GOT3 (cell line): ENCODE measurements around the gene CSF2RB.

ENCODE experiments used
- DNase-seq: peaks from one replicate; lab custom pipeline; 2025; ENCODE audit warnings: mixed read lengths; lab: John Stamatoyannopoulos, UW

The CSF2RB gene

DNA sequence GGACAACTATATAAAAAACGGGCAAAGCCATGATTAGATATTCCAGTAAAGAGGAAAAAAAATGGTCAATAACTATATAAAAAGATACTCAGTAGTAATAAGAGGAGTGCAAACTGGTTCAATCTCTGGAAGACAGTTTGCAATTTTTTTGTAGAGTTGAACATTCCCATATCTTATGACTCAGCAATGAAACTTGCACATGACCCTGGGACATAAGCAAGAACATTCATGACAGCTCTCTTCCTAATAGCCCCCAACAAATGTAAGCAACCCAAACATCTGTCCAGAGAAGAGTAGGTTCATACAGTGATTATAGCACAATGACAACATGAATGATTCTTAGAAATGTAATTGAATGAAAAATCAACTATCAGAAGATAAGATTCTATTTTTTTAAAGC, 21.8 kb upstream of the CSF2RB start:
- DNase-seq, result no peak

DNA sequence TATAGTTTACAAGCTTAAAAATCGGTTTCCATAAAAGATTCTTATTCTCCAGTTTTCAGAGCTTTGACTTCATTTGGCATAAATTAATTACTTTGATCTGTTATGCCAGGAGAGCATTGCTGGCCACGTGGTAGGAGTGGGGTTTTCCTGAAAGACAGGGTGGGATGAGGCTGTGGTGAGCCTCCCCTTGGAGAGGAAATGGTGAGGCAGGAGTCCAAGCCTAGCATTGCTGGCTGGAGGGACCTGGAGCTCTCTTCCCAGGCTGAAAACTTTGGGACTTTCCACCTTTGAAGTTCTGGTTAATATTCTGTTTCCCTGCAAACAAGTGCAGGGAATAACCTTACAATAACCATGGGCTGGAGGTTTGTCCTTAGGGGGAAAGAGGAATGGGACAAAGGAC, 21.1 kb upstream of the CSF2RB start:
- DNase-seq, result no peak

DNA sequence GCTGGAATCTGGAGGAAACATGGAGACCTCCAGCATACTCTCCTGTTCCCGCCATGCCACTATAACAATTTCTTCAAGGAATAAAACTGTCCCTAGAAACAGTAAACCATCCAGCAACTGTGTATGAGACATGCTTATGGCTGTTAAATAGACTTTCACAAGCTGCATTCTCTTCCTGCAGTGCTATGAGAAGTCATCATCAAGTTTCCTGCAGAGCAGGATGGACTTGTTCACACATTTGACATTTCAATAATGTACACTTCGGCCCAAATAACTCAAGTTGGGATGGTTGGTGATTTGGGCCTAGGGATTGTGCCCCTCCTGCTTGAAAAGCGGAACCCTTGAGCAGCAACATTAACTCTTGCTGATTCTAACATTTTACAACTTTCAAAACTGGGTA, 20.2 kb upstream of the CSF2RB start:
- no peak for DNase-seq

DNA sequence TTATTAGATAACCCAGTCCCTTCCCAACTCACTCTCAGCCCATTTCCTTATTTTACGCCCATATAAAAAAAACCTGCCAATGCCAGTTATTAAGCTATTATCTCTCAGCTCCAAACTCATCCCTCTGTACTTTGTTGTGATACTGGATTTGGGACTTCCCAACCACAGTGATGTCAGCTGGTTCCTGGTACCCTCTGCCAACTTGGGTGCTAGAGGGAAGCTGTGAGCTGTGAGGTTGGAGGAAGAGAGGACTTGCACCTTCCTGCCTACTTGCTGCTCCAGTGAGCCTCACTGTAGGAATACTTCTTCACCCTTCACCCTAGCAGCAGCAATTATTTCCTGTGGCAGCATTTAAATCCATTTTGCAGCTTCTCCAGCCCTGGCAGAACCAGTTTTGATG, 19.2 kb upstream of the CSF2RB start:
- DNase-seq, result no peak

DNA sequence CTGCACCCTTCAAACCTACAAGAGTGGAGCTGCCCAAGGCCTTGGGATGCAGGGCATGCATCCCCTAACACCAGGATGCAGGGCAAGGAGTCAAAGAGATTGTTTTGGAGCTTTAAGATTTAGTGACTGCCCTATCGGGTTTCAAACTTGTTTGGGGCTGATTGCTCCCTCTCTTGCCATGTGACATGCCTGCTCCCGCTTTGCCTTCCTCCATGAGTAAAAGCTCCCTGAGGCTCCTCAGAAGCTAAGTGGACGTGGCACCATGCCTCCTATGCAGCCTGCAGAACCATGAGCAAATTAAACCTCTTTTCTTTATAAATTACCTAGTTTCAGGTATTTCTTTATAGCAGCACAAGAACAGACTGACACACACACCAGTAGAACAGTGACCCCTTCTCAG, 15.8 kb upstream of the CSF2RB start:
- no peak for DNase-seq

DNA sequence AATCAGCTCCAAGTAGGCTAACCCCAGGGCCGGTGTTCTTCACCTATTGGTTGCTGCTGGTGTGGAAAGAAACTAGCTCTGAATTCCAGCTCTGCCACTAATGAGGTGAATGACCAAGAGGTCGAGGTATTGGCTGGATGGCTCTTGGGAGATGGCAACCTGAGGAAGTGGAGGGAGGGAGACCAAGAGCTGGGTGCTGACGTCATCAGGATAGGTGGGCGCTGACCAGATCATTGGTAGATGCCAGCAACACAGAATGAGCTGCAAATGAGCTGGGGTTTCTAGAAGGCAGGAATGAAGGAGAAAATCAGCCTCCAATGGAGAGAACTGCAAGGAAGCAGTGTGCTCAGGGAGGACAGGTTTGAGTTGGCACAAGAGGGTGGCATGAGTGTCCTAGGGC, 14.7 kb upstream of the CSF2RB start:
- DNase-seq, result no peak

DNA sequence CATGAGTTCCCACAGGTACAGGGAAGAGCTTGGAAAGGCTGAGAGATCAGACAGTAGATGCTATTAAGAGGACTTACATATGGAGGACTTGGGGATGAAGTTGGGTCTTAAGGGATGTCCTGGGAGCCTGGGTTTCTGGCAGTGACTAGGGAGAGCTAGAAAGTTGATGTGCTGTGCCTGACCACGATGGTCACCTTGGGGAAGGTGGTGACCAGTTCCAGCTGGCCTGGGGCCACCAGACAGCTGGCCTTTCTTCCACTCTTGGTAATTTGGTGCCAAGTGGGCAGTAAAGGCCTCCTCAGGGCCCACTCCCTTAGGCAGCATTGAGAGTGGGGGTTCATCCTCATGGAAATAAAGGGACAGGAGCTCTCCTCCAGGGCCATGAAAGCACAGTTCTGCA, 13.9 kb upstream of the CSF2RB start:
- no peak for DNase-seq

DNA sequence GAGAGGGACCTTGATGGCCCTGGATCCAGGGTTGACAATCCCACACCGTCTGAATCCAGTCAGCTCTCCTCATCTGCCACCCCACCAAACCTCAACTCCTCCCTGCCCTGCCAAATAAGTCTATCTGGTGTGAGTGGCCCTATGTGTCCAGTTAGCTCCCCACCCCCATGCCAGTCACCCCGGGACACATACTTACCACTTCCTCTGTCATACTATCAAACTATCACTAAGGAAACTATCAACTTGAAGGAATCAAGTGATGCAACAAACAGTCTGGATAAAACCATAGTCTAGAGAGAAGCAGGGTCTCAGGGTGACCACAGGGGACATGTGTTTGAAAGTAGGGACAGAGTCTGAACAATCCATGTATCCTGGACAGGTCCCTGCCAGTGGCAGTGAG, 13.2 kb upstream of the CSF2RB start:
- DNase-seq, result no peak

DNA sequence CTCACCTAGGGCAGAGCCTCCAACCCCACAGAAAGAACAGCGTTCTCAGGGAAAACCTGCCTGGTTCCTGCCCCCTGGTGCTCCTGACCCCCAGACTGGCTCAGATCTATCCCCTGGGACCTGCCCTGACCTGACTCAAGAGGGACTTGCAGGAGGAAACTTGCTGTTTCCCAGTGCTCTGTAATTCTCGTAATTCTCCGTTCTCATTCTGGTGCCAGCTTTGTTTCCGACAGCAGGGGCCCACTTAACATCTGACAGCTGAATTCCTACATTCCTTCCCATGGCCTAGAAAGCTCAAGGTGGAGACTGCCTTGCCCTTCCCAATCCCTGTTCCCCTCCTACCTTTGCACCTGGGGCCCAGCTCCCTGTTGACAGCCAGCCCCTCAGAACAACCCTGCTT, 12.5 kb upstream of the CSF2RB start:
- no peak for DNase-seq

DNA sequence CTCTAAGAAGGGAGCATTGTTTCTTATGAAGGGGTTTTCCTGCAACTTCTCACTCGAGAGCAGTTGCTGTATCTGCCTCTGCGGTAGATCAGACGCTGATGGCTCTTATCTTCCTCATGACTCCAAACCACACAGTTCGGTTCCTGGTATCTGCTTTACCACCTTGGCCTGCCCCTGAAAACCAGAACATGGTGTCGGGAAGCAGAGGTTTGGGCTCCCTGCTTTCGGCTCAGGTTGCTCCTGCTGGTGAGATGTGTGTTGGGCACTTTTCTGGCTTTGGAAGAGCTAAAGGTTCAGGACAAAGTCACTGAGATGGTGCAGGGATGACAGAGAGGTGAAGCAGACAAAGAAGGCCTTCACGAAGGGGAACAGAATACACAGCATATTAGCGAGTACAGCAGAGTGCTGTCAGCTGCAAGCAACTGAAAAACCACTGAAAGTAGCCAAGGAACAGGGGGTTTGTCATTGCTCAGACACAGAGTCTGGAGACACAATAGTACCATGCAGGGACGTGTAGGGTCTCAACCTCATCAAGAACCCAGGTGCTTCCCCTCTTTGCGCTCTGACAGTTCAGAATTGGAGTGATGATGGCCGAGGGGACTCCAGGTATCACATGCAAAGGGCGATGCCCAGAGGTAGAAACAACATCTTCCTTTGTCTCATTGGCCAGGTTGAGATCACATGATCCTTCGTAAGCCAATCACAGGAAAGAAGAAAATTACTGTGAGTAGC, 11.9 kb upstream of the CSF2RB start:
- no peak for DNase-seq

DNA sequence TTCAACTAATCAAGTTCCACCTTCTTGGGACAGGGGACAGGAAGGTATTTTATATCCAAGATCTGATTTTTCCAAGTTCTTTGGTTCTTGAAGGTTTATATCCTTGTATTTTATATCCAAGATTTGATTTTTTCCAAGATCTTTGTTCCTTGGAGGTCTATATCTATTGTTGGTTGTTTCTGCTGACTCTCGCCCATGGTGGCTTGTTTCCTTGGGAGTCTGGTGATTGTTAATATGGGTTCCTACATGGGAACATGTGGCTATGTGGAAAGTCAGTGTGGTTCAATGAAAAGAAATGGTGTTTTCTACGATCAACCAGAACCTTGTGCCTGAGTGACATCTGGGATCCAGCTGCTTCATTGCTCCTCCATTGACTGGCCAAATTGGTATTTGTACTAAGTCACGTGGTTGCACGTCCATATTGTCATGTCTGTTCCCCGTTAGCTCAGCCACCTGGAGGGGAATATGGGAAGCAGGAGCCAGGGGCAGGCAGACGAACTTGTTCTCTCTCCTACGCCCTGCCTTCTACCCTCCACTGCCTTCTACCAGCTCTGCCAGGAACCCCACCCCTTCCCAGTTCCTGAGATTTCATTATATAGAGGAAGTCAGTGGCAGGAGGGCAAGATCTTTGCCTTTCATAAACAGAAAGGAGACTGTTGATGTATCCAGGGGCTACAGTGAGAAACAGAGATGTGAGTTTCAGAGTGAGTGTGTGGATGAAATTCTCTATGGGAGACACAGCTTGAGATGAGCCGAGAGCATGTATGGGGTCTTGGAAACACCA, 11.1 kb upstream of the CSF2RB start:
- no peak for DNase-seq

DNA sequence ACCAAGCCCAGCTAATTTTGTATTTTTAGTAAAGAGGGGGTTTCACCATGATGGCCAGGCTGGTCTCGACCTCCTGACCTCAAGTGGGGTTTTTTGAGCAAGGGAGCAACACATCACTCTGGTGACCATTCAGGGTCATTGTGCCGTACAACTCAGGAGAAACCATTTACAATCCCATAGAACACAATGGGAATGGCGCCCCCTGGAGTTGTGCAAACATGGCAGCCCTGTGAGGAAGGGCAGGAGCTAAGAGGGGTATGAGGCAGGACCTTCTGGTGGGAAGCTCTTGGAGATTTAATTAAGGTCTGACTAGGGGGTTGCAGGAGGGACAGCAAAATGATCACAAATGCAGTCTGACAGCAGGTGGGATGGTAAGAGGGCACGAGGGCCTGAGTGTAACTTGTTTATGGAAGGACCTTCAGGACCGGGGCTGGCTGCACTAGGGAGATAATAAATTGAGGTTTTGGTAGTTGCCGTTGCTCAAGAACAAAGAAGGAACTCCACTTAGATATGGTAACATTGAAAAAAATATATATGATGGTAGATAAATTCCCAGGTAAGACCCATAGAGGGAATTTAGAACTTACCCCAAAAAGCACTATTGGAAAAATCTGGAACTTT, 9.1 kb upstream of the CSF2RB start:
- DNase-seq, result no peak

DNA sequence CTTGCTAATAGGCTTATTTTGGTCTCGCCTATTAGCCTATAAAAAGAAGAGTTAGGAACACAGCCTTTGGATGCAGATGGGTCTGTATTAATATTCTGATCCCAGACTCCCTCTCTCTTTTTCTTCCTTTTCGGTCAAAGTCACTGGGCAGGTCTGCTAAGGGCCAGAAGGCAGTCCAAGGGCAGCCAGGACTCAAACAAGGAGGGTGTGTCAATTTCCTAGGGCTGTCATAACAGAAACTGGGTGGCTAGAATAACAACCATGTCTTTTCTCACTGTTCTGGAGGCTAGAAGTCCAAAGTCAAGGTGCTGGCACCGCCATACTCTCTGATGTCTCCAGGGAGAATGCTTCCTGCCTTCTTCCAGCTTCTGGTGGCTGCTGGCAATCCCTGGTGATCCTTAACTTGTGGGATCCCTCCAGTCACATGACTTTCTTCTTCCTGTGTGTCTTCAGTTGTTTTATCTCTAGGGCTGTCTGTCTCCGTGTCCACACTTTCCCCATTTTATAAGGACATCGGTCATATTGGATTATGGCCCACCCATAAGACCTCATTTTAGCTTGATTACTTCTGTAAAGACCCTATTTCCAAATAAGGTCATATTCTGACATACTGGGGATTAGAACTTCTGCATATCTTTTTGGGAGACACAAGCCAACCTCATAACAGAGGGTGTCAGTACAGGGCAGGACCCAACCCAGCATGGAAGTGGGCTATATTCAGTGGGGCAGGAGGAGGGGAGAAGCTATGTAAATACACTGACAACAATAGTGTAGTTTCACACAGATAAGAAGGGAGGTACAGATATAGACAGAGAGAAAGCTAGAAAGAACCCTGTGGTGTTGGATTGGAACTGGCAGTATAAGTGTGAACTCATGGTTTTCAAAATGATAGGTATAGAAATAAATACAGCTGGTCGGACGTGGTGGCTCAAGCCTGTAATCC, 5.9 kb upstream of the CSF2RB start:
- no peak for DNase-seq

DNA sequence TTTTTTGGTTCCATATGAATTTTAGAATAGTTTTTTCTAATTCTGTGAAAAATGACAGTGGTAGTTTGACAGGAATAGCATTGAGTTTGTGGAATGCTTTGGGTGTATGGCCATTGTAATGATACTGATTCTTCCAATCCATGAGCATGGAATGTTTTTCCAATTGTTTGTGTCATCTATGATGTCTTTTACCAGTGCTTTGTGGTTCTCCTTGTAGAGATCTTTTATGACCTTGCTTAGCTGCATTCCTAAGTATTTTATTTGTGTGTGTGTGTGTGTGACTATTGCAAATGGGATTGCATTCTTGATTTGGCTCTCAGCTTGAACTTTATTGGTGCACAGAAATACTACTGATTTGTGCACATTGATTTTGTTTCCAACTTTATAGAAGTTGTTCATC, 3.0 kb upstream of the CSF2RB start:
- DNase-seq, result no peak

DNA sequence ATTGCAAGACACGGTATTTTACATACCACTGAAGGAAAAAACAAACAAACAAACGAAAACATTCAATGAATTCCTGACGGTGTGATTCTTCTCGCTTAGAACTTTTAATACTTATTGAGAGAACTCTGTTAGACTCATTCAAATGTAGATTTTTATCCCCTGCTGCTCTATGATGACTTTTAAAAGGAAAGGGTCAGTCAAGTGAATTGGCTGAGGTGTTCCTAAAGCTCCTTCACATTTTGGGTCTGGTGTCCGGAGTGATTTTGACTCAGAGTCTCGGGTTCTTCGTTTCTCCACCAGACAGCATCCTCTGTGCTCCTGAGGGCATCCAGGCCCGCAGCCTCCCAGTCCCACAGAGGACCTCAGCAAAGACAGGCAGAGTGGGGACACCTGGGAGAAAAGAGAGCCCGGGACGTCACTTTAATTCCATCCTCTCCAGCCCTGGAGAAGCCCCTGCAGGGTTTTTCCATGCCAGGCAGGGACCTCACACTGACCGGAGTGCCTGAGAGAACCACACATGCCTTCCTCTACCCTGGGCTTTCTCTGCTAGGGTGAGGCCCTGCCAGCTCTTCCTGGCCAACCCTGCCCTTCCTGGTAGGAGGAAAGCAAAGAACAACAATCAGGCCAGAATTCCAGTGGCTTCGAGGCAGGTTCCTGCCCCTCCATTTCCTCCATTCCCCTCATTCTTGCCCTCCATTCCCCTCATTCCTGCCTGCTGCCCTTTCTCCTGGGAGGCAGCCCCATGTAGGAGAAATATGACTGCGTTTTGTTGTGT, 1.4 kb upstream of the CSF2RB start:
- no peak for DNase-seq

DNA sequence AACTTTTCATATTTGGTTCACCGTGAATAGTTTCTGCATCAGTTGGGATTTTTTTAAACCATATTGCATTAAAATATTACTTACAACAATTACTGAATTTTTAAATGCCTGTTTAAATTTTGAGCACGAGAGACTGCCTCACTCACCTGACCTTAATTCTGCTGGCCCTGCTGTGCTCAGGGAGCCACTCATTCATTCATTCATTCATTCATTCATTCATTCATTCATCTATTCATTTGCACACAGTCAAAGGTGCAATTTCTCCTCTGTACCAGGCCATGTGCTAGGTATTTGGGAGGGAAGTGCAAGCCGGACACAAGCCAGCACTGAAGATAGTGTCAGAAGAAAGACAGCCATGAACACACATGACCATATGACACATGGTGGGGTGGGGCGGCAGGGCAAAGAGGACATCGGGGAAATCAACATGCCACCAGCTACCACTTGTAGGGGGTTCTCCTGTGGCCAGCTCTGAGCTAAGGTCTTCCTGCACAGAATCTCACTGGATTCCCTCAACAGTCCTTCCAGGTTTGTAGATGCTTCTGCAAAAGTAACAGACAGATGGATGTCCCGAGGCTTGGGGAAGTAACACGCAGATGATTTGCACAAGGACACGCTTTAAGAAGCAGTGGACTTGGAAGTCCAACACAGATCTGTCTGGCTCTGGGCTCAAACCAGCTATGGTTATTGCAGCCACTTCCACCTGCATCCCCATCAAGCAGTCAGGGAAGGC, 568 bp upstream of the CSF2RB start:
- DNase-seq, result no peak

DNA sequence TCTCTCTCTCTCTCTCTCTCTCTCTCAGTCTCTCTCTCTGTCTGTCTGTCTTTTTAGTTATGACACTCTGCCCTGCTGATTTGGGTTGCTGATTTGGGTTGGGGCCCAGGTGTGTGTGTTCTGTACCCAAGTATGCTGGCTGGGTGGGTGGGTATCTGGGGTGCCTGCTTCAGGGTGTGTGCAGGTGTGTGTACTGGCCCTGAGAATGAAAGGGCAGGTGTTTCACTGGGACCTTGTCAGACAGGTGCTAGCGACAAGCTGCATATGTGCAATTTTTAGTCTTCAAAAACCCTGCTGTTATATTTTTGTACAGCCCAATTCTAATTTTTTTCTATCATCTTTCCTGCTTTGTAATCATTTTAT, 943 bp downstream of the CSF2RB start:
- DNase-seq, result no peak

DNA sequence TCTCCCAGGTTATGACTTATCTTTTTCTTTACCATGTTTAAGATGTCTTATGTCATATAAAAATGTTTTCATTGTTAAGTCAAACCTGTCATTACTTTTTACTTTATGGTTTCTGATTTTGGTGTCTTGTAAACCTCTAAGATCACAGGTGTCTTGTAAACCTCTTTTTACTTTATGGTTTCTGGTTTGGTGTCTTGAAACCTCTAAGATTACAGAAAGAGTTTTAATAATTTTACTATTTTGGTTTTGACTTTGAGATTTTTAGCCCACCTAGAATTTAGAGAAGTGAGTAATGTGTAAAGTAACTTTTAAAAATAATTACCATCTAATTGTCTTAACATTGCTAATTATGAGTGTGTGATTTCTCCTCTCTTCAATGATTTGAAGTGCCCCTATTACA, 2.6 kb downstream of the CSF2RB start:
- DNase-seq, result no peak

DNA sequence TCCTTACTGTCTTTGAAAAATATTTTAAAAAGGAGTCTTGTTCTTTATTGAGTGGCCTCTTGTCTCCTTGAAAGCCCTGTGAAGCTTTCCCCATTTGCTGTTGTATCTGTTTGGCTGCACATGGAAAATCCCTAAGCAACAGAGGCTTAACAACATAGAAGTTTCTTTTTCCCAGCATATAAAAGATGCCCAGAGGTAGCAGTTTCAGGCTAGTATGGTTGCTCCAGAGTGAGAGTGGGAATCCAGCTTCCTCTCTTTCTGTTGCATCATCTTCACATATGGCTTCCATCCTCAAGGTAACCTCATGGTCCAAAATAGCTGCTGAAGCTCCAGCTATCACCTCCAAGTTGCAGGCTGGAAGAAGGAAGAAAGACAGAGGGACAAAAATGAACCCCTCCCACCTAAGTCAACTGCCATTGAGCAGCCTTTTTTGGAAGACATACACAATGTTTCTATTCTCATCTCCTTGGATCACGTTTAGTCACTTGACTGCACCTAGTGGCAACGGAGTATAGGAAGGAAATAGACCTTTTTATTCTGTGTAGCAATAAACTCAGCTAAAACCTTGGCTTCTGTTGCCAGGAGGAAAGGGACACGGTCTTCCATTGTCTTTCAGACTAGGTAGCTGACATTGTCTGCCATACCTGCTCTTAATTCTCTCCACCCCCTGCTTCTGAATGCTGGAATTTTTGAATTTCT, 5.3 kb downstream of the CSF2RB start:
- DNase-seq, result no peak
